ENCODE data around the gene SPATS2L.

GRCh38 chr2:200509612-200510433 is 203.3 kb downstream of the SPATS2L start, which contains the start of gene KCTD18:
- TF ChIP-seq EZH2 (IDR thresholded peaks at IDR 0.05; ENCODE audit: borderline replicate concordance, insufficient read depth, low read depth, low read length, poor library complexity, severe bottlenecking) (no peak), CTCF (IDR thresholded peaks at IDR 0.05) (peak; percentile 83)
